GM12878 (cell line): Measurements from ENCODE around the gene RAD18.

Experiments
- BCLAF1 ChIP-seq: fragments of 450-650 bp; IDR thresholded peaks from 2 replicates; pipeline ENCODE4 v1.6.1; 2017; ENCODE audit warnings: antibody characterized with exemption, mild to moderate bottlenecking, moderate library complexity
- CTCF ChIP-seq, 3 experiments: IDR thresholded peaks in 2 of 3; conservative IDR thresholded peaks in 1 of 3; 2 replicates each; pipeline ENCODE4 v1.5.1; 2011; ENCODE audit warnings: low read depth in 3 of 3, low read length in 3 of 3, mild to moderate bottlenecking in 3 of 3, control low read depth in 2 of 3, moderate library complexity in 2 of 3, inconsistent platforms in 1 of 3, mixed read lengths in 1 of 3; ENCODE audit not compliant: control insufficient read depth in 2 of 3, insufficient read depth in 1 of 3; ENCODE audit errors: extremely low read depth in 1 of 3
- MEF2A ChIP-seq: IDR thresholded peaks from 2 replicates; pipeline ENCODE4 v1.6.1; 2011; ENCODE audit warnings: low read depth, mild to moderate bottlenecking, low read length, moderate library complexity; ENCODE audit not compliant: insufficient read depth
- NRF1 ChIP-seq: conservative IDR thresholded peaks from 2 replicates; pipeline ENCODE4 v1.6.1; 2011; ENCODE audit warnings: mild to moderate bottlenecking, low read depth, low read length, improper control_type of control experiment
- PAX8 ChIP-seq: fragments of 450-650 bp; IDR thresholded peaks from 2 replicates; pipeline ENCODE4 v1.6.1; 2017; ENCODE audit warnings: mild to moderate bottlenecking, moderate library complexity
- POLR2AphosphoS5 ChIP-seq: IDR thresholded peaks from 2 replicates; pipeline ENCODE4 v1.6.1; 2011; ENCODE audit warnings: mild to moderate bottlenecking, low read length, inconsistent platforms
- RAD21 ChIP-seq: IDR thresholded peaks from 2 replicates; pipeline ENCODE4 v1.6.1; 2011; ENCODE audit warnings: mild to moderate bottlenecking, low read depth, low read length, moderate library complexity; ENCODE audit not compliant: insufficient read depth
- SMC3 ChIP-seq: IDR thresholded peaks from 2 replicates; pipeline ENCODE4 v1.6.1; 2011; ENCODE audit warnings: low read length, improper control_type of control experiment, borderline replicate concordance

- no peak for TF ChIP-seq BCLAF1
- TF ChIP-seq SMC3: no peak
- TF ChIP-seq RAD21: no peak
- TF ChIP-seq POLR2AphosphoS5: no peak
- no peak for TF ChIP-seq MEF2A
- TF ChIP-seq NRF1: no peak
- no peak for TF ChIP-seq PAX8
- TF ChIP-seq CTCF (IDR thresholded peaks at IDR 0.05 in 2 of 3, conservative IDR thresholded peaks at IDR 0.05 in 1 of 3; ENCODE audit: control insufficient read depth in 2 of 3, extremely low read depth in 1 of 3, insufficient read depth in 1 of 3, low read depth in 3 of 3, low read length in 3 of 3): no peak
Measured at GRCh38 chr3:8888301-8888915, 74.9 kb downstream of the RAD18 start.
